Activated CD4-positive, alpha-beta T cell treated with anti-CD3 and anti-CD28 coated beads for 36 hours (primary cell): ENCODE data around the gene ACP5. TPM values are rescaled to one million over a fixed set of nuclear protein-coding genes. Genes with fewer than 3 reads are reported as not detected.

ENCODE experiments used
- ATAC-seq: fragments of 200-7000 bp; cut with Tn5 transposase; one replicate; pipeline ENCODE4 v1.10.0; 2021; ENCODE audit warnings: mild to moderate bottlenecking, moderate library complexity
- CTCF ChIA-PET: fragments of 350-600 bp; sonication (Branson Sonifier 250); formaldehyde crosslinking; loops from one replicate; lab custom pipeline; 2021; ENCODE audit warnings: antibody characterized with exemption; lab: Charles Lee
- POLR2A ChIA-PET: fragments of 350-600 bp; sonication (Branson Sonifier 250); formaldehyde crosslinking; loops from one replicate; lab custom pipeline; 2021; ENCODE audit warnings: antibody characterized with exemption, inconsistent platforms; lab: Charles Lee
- DNase-seq: peaks from one replicate; pipeline ENCODE4 v3.0.0-alpha.2; 2020
- H3K27ac Mint-ChIP-seq: one replicate; pipeline ENCODE4 v1.8.0; 2021; ENCODE audit warnings: mixed read lengths
- H3K27me3 Mint-ChIP-seq: one replicate; pipeline ENCODE4 v1.8.0; 2021; ENCODE audit warnings: mixed read lengths
- H3K36me3 Mint-ChIP-seq: one replicate; pipeline ENCODE4 v1.8.0; 2021; ENCODE audit warnings: low read depth, mixed read lengths
- H3K4me1 Mint-ChIP-seq: one replicate; pipeline ENCODE4 v1.8.0; 2021; ENCODE audit warnings: mixed read lengths
- H3K4me3 Mint-ChIP-seq: one replicate; pipeline ENCODE4 v1.8.0; 2021; ENCODE audit warnings: mild to moderate bottlenecking, moderate library complexity, mixed read lengths
- H3K9me3 Mint-ChIP-seq: one replicate; pipeline ENCODE4 v1.8.0; 2021; ENCODE audit warnings: low read depth, mixed read lengths
- intact Hi-C, 2 experiments: fragments of 100-400 bp; cut with DNase I in 1 of 2; cut with micrococcal nuclease in 1 of 2; formaldehyde crosslinking; loops; one replicate each; pipeline versions ENCODE4 v1.14.2 to v1.15.1; 2022 to 2024; cut with DNase I, micrococcal nuclease
- total RNA-seq, 2 experiments: library from RNA; stranded (reverse); gene quantifications; one replicate each; pipeline ENCODE4 v1.2.3, GENCODE V29; 2021

The ACP5 gene
- total RNA-seq, 2 experiments from 2014 or later = 10.3 to 12.4 TPM

DNA sequence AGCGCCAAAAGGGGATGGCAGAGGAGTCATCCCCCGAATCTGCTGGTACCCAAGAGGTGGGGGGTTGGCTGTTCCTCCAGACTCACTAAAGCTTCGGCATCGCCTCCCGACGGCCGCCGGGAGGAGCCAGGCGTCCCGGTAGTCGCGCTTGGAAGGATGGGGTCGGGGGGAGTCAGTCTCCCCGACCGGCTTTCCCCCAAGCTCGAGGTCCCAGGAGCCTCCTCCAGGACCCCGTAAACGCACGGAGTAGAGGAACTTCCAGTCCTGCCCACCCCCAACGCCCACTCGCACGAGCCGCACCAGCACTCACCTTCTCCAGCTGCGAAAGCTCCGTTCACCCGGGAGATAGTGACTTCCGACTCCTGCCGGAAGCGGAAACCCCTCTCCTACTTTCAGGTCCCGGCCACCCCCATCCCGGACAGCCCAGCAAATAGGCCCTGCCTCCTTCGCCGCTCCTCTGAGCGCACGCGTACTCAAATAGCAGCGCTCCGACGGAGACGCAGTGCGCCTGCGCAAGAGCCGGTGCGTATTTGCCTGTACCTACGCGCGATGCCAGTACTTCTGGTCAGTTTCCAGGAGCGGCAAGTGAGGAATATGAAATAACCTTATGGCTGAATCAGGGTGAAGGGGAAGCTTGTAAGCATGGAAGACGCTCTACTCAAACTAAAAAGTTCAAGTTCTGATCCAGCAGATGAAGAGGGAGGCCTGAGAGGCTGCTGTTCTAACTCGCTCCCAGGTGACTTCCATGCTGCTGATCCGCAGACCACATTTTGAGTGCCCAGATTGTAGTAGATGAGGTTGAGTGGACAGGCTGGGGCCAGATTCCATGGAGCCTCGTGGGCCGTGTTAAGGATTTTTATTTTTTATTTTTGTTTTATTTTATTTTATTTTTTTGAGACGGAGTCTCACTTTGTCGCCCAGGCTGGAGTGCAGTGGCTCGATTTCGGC, 18.3 kb downstream of the ACP5 start, which contains the start of gene ELOF1:
Gene ELOF1 (minus strand): TSS at position 350 of the 948 bp plus-strand sequence. CDS start 4,883 bp downstream, outside the sequence.
- DNase-seq (peak; percentile 99), ATAC-seq (peak; percentile 93)
- no peaks in the 10 kb centered on the region for H3K9me3 Mint-ChIP-seq
- ChIA-PET POLR2A (interaction anchor here (0.6 to 1.5 kb wide), 5 partner anchors 13 to 30 kb away, joined by 3 to 8 read pairs (median 4); partner anchors contain the start of gene ECSIT), CTCF (interaction anchor here (0.6 to 2.1 kb wide), 14 partner anchors 10 to 1350 kb away, joined by 3 to 12 read pairs (median 4); partner anchors contain the start of genes ECSIT and ZNF627)
- H3K27me3 Mint-ChIP-seq = no peaks in the 10 kb centered on the region
- peaks cover 44% of the 10 kb centered on the region for H3K4me1 Mint-ChIP-seq
- intact Hi-C loops = loop anchor here (1.0 to 2.0 kb wide), 14 partner anchors 22 to 599 kb away; partner anchors contain the start of genes ZNF653 (in 2 of the 2), CCDC159 (in 1 of the 2), ECSIT (in 1 of the 2) and ODAD3 (in 1 of the 2)
- H3K4me3 Mint-ChIP-seq = peak within 1 kb of the TSS; percentile 90
- peak within 1 kb of the TSS; percentile 94 for H3K27ac Mint-ChIP-seq
- peaks cover 22% of the 10 kb centered on the region for H3K36me3 Mint-ChIP-seq

DNA sequence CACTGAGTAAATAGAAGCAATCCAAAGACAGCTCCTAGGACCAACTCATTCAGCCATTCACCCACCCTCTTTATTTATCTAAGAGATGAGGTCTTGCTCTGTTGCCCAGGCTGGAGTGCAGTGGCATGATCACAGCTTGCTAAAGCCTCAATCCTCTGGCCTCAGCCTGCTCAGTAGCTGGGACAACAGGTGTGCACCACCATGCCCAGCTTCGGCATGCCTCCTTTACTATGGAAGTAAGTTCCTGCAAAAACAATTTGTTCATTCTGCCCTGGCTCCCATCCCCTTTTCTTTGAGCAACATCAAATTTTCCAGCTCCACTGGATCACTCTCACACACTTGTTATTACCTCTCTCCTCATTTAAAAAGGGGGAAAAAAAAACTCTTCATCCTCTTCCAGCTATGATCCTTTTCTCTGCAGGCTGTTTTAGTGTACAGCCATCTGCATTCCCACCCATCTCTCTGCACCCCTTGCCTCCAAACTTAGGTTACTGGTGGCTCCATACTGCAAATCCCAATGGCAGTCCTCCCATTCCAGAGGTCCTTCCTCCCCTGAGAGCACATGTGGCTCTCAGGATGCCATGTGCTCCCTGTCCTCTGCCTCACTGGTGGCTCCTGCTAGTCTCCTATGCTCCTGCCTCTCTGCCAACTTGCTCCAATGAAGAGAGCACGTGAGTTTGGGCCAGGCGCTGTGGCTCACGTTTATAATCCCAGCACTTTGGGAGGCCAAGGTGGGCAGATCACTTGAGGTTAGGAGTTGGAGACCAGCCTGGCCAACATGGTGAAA, 20.6 kb downstream of the ACP5 start:
- Mint-ChIP-seq H3K36me3 (peaks cover 28% of the 10 kb centered on the region), H3K4me1 (peaks cover 41% of the 10 kb centered on the region), H3K27me3 (no peaks in the 10 kb centered on the region), H3K27ac (peak overlapping the region; percentile 45), H3K4me3 (peak overlapping the region; percentile 90), H3K9me3 (no peaks in the 10 kb centered on the region)
- ChIA-PET POLR2A (interaction anchor here (0.5 kb wide), 1 partner anchor 119 kb away, joined by 3 read pairs; no protein-coding TSS in a partner anchor), CTCF (interaction anchor here (0.7 to 1.5 kb wide), 2 partner anchors 25 to 65 kb away, joined by 3 to 4 read pairs; no protein-coding TSS in a partner anchor)
- ATAC-seq (no peak), DNase-seq (no peak)
- intact Hi-C loops = no loop called here

DNA sequence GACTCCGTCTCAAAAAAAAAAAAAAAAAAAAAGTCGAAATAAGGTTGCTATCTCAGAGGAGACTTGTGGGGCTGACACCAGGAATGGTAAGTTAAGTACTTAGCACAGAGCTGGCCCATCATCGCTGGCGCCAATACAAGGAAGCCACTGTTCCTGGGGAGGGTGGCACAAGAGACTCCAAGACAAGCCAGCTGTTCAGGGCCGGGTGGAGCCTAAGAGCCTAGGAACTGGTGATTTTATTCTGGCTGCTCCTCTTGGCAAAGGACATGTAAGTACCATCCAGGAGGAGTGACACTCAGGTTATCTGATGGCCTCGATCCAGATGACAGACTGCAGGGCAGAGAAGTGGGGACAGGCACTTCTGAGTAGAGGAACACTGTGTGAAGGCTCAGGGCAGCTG, 22.2 kb downstream of the ACP5 start:
- H3K4me1 Mint-ChIP-seq = peaks cover 33% of the 10 kb centered on the region
- H3K36me3 Mint-ChIP-seq = peaks cover 28% of the 10 kb centered on the region
- intact Hi-C loops = no loop called here
- ChIA-PET CTCF (no interaction called here), POLR2A (no interaction called here)
- ATAC-seq = no peak
- peak overlapping the region; percentile 51 for H3K27ac Mint-ChIP-seq
- H3K27me3 Mint-ChIP-seq = no peaks in the 10 kb centered on the region
- DNase-seq = no peak
- no peak overlapping the region for H3K4me3 Mint-ChIP-seq
- no peaks in the 10 kb centered on the region for H3K9me3 Mint-ChIP-seq

DNA sequence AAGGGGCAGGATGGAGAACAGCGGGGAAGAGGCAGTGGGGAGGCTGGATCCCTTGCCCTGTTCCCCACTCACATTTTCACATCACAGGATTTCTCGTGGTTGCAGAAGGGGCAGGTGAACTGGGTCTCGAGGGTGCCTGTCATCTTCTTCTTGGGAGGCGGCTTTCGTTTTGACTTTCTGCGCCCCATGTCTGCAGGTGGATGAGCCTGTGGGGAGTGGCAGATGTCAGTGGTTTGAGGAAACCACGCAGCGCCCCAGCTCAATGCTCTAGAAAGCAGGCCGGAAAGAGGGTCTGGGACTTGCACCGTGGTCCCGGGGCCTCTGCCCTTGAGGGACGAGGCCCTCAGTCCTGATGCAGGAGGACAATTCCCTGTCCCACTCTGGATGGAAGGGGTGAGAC, 23.3 kb downstream of the ACP5 start:
- no peak overlapping the region for H3K4me3 Mint-ChIP-seq
- H3K27ac Mint-ChIP-seq = peak overlapping the region; percentile 48
- ChIA-PET CTCF (interaction anchor here (0.9 to 1.1 kb wide), 2 partner anchors 26 to 71 kb away, joined by 3 to 6 read pairs; partner anchors contain the start of gene ECSIT), POLR2A (no interaction called here)
- ATAC-seq (no peak), DNase-seq (peak; percentile 42)
- peaks cover 28% of the 10 kb centered on the region for H3K4me1 Mint-ChIP-seq
- H3K27me3 Mint-ChIP-seq = no peaks in the 10 kb centered on the region
- H3K9me3 Mint-ChIP-seq = no peaks in the 10 kb centered on the region
- peaks cover 25% of the 10 kb centered on the region for H3K36me3 Mint-ChIP-seq
- intact Hi-C loops = no loop called here

DNA sequence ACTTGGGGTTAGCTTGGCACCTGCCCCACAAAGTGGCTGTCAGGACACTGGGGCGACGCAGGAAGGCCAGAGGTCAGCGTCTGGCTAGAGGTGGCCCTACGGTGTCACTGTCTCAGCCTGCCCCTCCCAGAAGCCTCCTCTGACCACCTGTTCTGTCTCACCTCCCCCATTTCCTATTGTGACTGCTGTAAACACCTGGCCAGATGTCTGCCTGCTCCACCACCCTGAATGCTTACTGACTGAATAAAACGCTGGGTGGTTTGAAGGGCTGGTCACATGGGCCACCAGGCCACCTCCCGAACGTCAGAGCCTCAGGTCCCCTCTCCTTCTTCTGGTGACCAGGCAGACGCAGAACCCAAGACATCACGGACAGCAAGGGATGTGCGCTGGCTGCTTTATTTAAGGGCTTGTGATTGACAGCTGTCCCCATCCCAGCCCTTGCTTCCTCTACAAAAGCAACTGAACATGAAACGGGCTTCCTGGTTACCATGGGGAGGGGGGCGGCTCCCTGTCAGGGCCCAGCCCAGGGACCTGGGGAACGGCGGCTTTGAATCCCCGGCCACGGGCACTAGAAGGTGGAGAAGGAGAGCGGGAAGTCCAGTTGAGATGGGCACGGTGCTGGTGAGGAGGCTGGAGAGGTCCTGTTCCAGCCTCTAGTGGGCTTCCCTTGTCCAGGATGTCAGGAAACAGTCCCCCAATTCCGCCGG, 24.6 kb downstream of the ACP5 start:
- H3K27me3 Mint-ChIP-seq = no peaks in the 10 kb centered on the region
- CTCF ChIA-PET = no interaction called here
- H3K9me3 Mint-ChIP-seq = no peaks in the 10 kb centered on the region
- intact Hi-C loops = no loop called here
- peaks cover 22% of the 10 kb centered on the region for H3K4me1 Mint-ChIP-seq
- POLR2A ChIA-PET = no interaction called here
- H3K36me3 Mint-ChIP-seq = peaks cover 20% of the 10 kb centered on the region
- no peak overlapping the region for H3K27ac Mint-ChIP-seq
- no peak for ATAC-seq
- DNase-seq = no peak
- no peak overlapping the region for H3K4me3 Mint-ChIP-seq

DNA sequence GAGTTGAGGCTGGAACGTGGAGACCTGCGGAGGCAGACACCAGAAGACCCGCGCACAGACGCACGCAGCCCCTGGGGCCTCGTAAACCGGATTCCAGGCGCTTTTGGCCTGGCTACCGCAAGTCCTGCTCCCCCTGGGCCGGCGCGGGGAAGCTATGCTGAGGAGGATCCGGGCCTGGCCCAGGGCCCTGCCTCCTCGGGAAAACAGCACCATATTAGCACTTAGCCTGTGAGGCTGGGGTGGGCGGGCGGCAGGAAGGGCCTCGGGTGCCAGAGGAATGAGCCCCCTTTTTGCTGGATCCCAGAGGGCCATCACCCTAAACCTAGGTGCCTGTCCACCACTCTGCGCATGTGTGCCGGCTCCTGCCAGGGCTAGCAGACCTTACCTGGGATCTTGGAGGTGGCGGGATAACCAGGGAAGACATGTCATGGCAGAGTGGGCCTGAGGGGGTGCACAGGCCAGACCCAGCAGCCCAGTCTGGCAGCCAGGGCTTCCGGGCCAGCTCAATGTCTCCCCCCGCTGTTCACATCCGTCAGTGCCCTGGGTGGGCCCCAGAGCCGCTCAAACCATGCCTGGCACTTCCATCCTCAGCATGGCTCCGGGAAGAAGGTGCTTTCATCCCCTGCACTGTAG, 25.7 kb downstream of the ACP5 start:
- ATAC-seq = peak; percentile 53
- no peak overlapping the region for H3K4me3 Mint-ChIP-seq
- H3K27ac Mint-ChIP-seq = no peak overlapping the region
- H3K36me3 Mint-ChIP-seq = peaks cover 16% of the 10 kb centered on the region
- ChIA-PET POLR2A (no interaction called here), CTCF (no interaction called here)
- DNase-seq = peak; percentile 43
- no peaks in the 10 kb centered on the region for H3K27me3 Mint-ChIP-seq
- intact Hi-C loops = no loop called here
- H3K9me3 Mint-ChIP-seq = no peaks in the 10 kb centered on the region
- H3K4me1 Mint-ChIP-seq = peaks cover 16% of the 10 kb centered on the region

DNA sequence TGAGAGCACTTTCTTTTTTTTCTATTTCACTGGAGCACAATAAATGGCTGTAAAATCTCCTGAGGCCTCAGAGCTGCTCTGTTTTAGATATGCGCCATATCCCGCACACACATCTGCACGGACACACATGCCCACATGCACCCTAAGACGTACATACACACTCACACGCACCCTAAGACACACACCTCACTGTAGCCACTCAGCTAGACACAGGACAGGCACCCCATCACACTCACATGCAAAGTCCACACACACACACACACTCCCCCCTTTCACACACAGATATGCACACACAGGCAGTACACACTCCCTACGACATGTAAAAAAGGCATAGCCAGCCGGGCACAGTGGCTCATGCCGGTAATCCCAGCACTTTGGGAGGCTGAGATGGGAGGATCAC, 27.2 kb downstream of the ACP5 start:
- DNase-seq (no peak), ATAC-seq (no peak)
- H3K4me1 Mint-ChIP-seq = peaks cover 7% of the 10 kb centered on the region
- H3K4me3 Mint-ChIP-seq = no peak overlapping the region
- H3K27ac Mint-ChIP-seq = no peak overlapping the region
- H3K27me3 Mint-ChIP-seq = no peaks in the 10 kb centered on the region
- H3K36me3 Mint-ChIP-seq = peaks cover 10% of the 10 kb centered on the region
- ChIA-PET CTCF (no interaction called here), POLR2A (no interaction called here)
- no peaks in the 10 kb centered on the region for H3K9me3 Mint-ChIP-seq
- intact Hi-C loops = no loop called here

DNA sequence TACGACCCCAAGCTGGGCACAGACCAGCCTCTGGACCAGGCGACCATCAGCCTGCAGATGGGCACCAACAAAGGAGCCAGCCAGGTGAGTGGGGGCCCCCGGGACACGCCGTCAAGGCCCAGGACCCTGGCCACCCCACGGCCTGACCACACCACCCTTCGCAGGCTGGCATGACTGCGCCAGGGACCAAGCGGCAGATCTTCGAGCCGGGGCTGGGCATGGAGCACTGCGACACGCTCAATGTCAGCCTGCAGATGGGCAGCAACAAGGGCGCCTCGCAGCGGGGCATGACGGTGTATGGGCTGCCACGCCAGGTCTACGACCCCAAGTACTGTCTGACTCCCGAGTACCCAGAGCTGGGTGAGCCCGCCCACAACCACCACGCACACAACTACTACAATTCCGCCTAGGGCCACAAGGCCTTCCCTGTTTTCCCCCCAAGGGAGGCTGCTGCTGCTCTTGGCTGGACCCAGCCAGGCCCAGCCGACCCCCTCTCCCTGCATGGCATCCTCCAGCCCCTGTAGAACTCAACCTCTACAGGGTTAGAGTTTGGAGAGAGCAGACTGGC, 28.0 kb downstream of the ACP5 start:
- intact Hi-C loops = no loop called here
- ChIA-PET CTCF (no interaction called here), POLR2A (no interaction called here)
- Mint-ChIP-seq H3K36me3 (peaks cover 8% of the 10 kb centered on the region), H3K27me3 (no peaks in the 10 kb centered on the region), H3K9me3 (no peaks in the 10 kb centered on the region), H3K4me1 (peaks cover 5% of the 10 kb centered on the region), H3K4me3 (no peak overlapping the region), H3K27ac (no peak overlapping the region)
- no peak for ATAC-seq
- DNase-seq = no peak

DNA sequence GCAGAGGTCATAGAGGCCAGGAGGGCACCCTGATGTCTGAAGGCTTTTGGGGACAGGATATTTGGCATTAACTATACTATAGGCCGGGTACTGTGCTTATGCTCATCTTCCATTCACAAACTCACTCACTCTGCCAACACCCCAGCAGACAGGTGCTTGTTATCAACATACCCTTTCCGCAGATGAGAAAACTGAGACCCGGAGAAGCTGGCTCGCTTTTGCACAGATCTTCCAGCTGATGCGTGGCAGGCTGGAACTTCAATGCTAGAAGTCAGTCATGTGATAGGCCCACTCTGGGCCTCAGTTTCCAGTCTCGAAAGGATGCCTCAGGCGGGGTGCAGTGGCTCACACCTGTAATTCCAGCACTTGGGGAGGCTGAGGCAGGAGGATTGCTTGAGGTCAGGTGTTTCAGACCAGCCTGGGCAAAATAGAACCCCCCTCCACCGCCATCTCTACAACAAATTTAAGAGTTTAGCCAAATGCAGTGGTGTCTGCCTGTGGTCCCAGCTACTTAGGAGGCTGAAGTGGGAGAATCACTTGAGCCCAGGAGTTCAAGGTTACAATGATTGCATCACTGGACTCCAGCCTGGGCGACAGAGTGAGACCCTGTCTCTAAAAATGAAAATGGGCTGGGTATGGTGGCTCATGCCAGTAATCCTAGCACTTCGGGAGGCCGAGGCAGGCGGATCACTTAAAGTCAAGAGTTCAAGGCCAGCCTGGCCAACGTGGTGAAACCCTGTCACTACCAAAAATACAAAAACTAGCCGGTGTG, 29.3 kb downstream of the ACP5 start:
- DNase-seq = no peak
- CTCF ChIA-PET = no interaction called here
- Mint-ChIP-seq H3K4me1 (no peaks in the 10 kb centered on the region), H3K9me3 (no peaks in the 10 kb centered on the region), H3K4me3 (no peak overlapping the region), H3K36me3 (peaks cover 3% of the 10 kb centered on the region), H3K27ac (no peak overlapping the region), H3K27me3 (no peaks in the 10 kb centered on the region)
- POLR2A ChIA-PET = no interaction called here
- intact Hi-C loops = no loop called here
- no peak for ATAC-seq

DNA sequence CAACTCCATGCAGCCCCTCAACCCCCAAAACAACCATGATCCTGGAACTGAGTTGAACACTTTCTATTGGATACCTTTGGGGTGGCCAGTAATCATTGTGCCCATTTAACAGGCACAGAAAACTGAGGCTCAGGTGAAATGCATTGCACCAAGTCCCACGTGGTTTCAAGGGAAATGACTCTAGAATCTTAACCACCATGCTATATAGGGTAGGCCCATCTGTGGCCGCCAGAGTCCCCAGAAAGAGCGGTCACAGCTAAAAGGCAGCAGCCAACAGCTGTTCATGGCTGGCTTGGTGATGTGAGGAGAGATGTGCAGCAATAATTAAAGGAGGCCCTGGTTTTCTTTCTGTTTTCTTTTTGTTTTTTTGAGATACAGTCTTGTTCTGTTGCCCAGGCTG, 36.2 kb downstream of the ACP5 start:
- CTCF ChIA-PET = interaction anchor here (1.1 kb wide), 1 partner anchor 59 kb away, joined by 4 read pairs; no protein-coding TSS in a partner anchor

More for the DNA sequence above, 36.2 kb downstream of the ACP5 start:
- no peaks in the 10 kb centered on the region for H3K9me3 Mint-ChIP-seq
- ATAC-seq (peak; percentile 40), DNase-seq (no peak)
- no peak overlapping the region for H3K4me3 Mint-ChIP-seq
- intact Hi-C loops = no loop called here
- H3K27me3 Mint-ChIP-seq = peaks cover 19% of the 10 kb centered on the region
- no peaks in the 10 kb centered on the region for H3K4me1 Mint-ChIP-seq
- H3K27ac Mint-ChIP-seq = no peak overlapping the region
- POLR2A ChIA-PET = no interaction called here
- no peaks in the 10 kb centered on the region for H3K36me3 Mint-ChIP-seq
